HCT116 (cell line): ENCODE data around the gene OPN5.

Source experiments
- CBX3 ChIP-seq: IDR thresholded peaks from 2 replicates; pipeline ENCODE4 v1.6.1; 2012; ENCODE audit warnings: low read depth
- CEBPB ChIP-seq: IDR thresholded peaks from 2 replicates; pipeline ENCODE4 v1.6.1; 2012; ENCODE audit warnings: low read depth
- CTCF ChIP-seq, 3 experiments: fragments of 200-600 bp in 1 of 3; sonication (generic) in 1 of 3; IDR thresholded peaks in 2 of 3; conservative IDR thresholded peaks in 1 of 3; 2 replicates each; pipeline ENCODE4 v1.5.1; 2012 to 2017; ENCODE audit warnings: low read depth in 2 of 3, low read length in 2 of 3, antibody characterized with exemption in 1 of 3, borderline replicate concordance in 1 of 3, control low read depth in 1 of 3, mild to moderate bottlenecking in 1 of 3, mixed read lengths in 1 of 3, mixed run types in 1 of 3, moderate library complexity in 1 of 3; ENCODE audit not compliant: insufficient read depth in 1 of 3
- EGR1 ChIP-seq: IDR thresholded peaks from 2 replicates; pipeline ENCODE4 v1.6.1; 2012; ENCODE audit warnings: low read depth
- EZH2 ChIP-seq: fragments of 200-600 bp; sonication (generic); IDR thresholded peaks from 2 replicates; pipeline ENCODE4 v1.6.1; 2017; ENCODE audit warnings: antibody characterized with exemption, mixed run types
- EZH2phosphoT487 ChIP-seq: fragments of 200-600 bp; IDR thresholded peaks from 2 replicates; pipeline ENCODE4 v1.6.1; 2018; ENCODE audit warnings: antibody characterized with exemption, borderline replicate concordance
- POLR2AphosphoS5 ChIP-seq: IDR thresholded peaks from 2 replicates; pipeline ENCODE4 v1.6.1; 2011; ENCODE audit warnings: mild to moderate bottlenecking, low read depth, low read length, moderate library complexity
- REST ChIP-seq: IDR thresholded peaks from 2 replicates; pipeline ENCODE4 v1.6.1; 2012; ENCODE audit warnings: low read depth
- YY1 ChIP-seq: IDR thresholded peaks from 2 replicates; pipeline ENCODE4 v1.6.1; 2011; ENCODE audit warnings: low read length, low read depth, moderate library complexity, mild to moderate bottlenecking; ENCODE audit not compliant: insufficient replicate concordance; ENCODE audit errors: extremely low read depth
- ZFX ChIP-seq: fragments of 450-650 bp; IDR thresholded peaks from 2 replicates; pipeline ENCODE4 v1.6.1; 2017

GRCh38 chr6:47836046-47836445, 54.2 kb downstream of the OPN5 start:
- no peak for TF ChIP-seq CTCF (IDR thresholded peaks at IDR 0.05 in 2 of 3, conservative IDR thresholded peaks at IDR 0.05 in 1 of 3; ENCODE audit: borderline replicate concordance in 1 of 3, insufficient read depth in 1 of 3, low read depth in 2 of 3, low read length in 2 of 3)
- no peak for TF ChIP-seq POLR2AphosphoS5
- no peak for TF ChIP-seq REST
- TF ChIP-seq CBX3: no peak
- TF ChIP-seq EZH2phosphoT487: no peak
- TF ChIP-seq ZFX: no peak
- TF ChIP-seq EZH2: no peak
- no peak for TF ChIP-seq YY1
- no peak for TF ChIP-seq EGR1
- TF ChIP-seq CEBPB: no peak
